Panc1 (cell line): ENCODE measurements around the gene PGF. TPM values are rescaled to one million over a fixed set of nuclear protein-coding genes. Genes with fewer than 3 reads are reported as not detected.

ENCODE experiments used
- ATAC-seq: fragments of 200-7000 bp; cut with Tn5 transposase; 2 replicates; pipeline ENCODE4 v1.9.1; 2020; ENCODE audit warnings: mild to moderate bottlenecking, moderate library complexity
- BruUV-seq: library from RNA; stranded (reverse); fragments of 400-500 nt; replicated peaks from 2 replicates; lab custom pipeline; 2021; lab: Mats Ljungman, UMichigan
- CTCF ChIA-PET: fragments of 300-600 bp; sonication (Branson Sonifier 250); formaldehyde crosslinking; loops from one replicate; lab custom pipeline; 2022; ENCODE audit warnings: antibody characterized with exemption; lab: Charles Lee
- POLR2A ChIA-PET: fragments of 300-600 bp; sonication (Branson Sonifier 250); formaldehyde crosslinking; loops from one replicate; lab custom pipeline; 2022; ENCODE audit warnings: antibody characterized with exemption; lab: Charles Lee
- DNase-seq: peaks from one replicate; pipeline ENCODE4 v3.0.0-alpha.2; 2010; ENCODE audit warnings: low read depth, low spot score
- H3K27ac ChIP-seq: 2 replicates; pipeline ENCODE4 v1.5.1; 2011; ENCODE audit warnings: mild to moderate bottlenecking, low read length, inconsistent platforms
- H3K27me3 ChIP-seq: fragments of 200-500 bp; sonication (Bioruptor generic); 2 replicates; pipeline ENCODE4 v1.6.0; 2014; ENCODE audit warnings: low read length, inconsistent platforms; ENCODE audit not compliant: control insufficient read depth, insufficient read depth
- H3K36me3 ChIP-seq: fragments of 200-500 bp; sonication (Bioruptor generic); 2 replicates; pipeline ENCODE4 v1.5.1; 2014; ENCODE audit warnings: inconsistent platforms, mild to moderate bottlenecking, low read length, moderate library complexity; ENCODE audit not compliant: control insufficient read depth, insufficient read depth
- H3K4me1 ChIP-seq: 2 replicates; pipeline ENCODE4 v1.5.1; 2011; ENCODE audit warnings: inconsistent platforms, mild to moderate bottlenecking, low read length, moderate library complexity; ENCODE audit not compliant: control insufficient read depth, insufficient read depth
- H3K4me3 ChIP-seq, 2 experiments: 2 replicates each; pipeline ENCODE4 v1.5.1; 2011 to 2012; ENCODE audit warnings: low read depth in 2 of 2, low read length in 2 of 2, mild to moderate bottlenecking in 2 of 2, inconsistent platforms in 1 of 2, moderate library complexity in 1 of 2
- H3K9me3 ChIP-seq: fragments of 200-500 bp; sonication (Bioruptor generic); 2 replicates; pipeline ENCODE4 v1.5.1; 2014; ENCODE audit warnings: low read depth, mild to moderate bottlenecking, inconsistent platforms, low read length, moderate library complexity; ENCODE audit not compliant: control insufficient read depth, insufficient read depth
- CTCF ChIP-seq: fragments of 450-650 bp; IDR thresholded peaks from 2 replicates; pipeline ENCODE4 v1.5.1; 2017; ENCODE audit warnings: mild to moderate bottlenecking
- POLR2AphosphoS5 ChIP-seq: IDR thresholded peaks from 2 replicates; pipeline ENCODE4 v1.6.1; 2012; ENCODE audit warnings: mild to moderate bottlenecking, low read depth, low read length, moderate library complexity
- REST ChIP-seq, 2 experiments: IDR thresholded peaks; 2 replicates each; pipeline ENCODE4 v1.6.1; 2011 to 2012; ENCODE audit warnings: low read depth in 2 of 2, control low read depth in 1 of 2, low read length in 1 of 2, mild to moderate bottlenecking in 1 of 2, moderate library complexity in 1 of 2; ENCODE audit not compliant: insufficient read depth in 1 of 2
- SIN3A ChIP-seq: IDR thresholded peaks from 2 replicates; pipeline ENCODE4 v1.6.1; 2012; ENCODE audit warnings: low read depth, mild to moderate bottlenecking, low read length, moderate library complexity, borderline replicate concordance; ENCODE audit not compliant: insufficient read depth
- TCF7L2 ChIP-seq: IDR thresholded peaks from 2 replicates; pipeline ENCODE4 v1.6.1; 2011; ENCODE audit warnings: mild to moderate bottlenecking, low read depth, low read length, inconsistent platforms
- in situ Hi-C: cut with HindIII; loops from 2 replicates; pipeline ENCODE4 v1.10.0; 2016; ENCODE audit warnings: low sequenced_read_pairs, low pct_unique_long_range_greater_than_20kb
- intact Hi-C: fragments of 100-400 bp; cut with micrococcal nuclease; formaldehyde crosslinking; loops from one replicate; pipeline ENCODE4 v1.10.0; 2022; ENCODE audit not compliant: unreplicated experiment
- total RNA-seq: library from RNA; stranded (reverse); gene quantifications from one replicate; pipeline ENCODE4 v1.2.1, GENCODE V29; 2021; ENCODE audit not compliant: unreplicated experiment

PGF gene
- total RNA-seq, 1 experiment from 2014 or later: 7.3 TPM

GRCh38 chr14:74988131-74988530, 32.7 kb upstream of the PGF start:
- no TSS peak for BruUV-seq
- POLR2A ChIA-PET: no interaction called here
- Histone ChIP-seq H3K27ac (no peak overlapping the region), H3K27me3 (no peaks in the 10 kb centered on the region), H3K36me3 (no peaks in the 10 kb centered on the region), H3K9me3 (no peaks in the 10 kb centered on the region), H3K4me1 (no peaks in the 10 kb centered on the region), H3K4me3 (no peak overlapping the region)
- in situ Hi-C loops: no loop called here
- intact Hi-C loops: no loop called here
- CTCF ChIA-PET: no interaction called here
- DNase-seq: no peak
- TF ChIP-seq CTCF (no peak), SIN3A (no peak), POLR2AphosphoS5 (no peak), REST (IDR thresholded peaks at IDR 0.05; ENCODE audit: insufficient read depth in 1 of 2, low read depth in 2 of 2, low read length in 1 of 2) (no peak), TCF7L2 (no peak)
- peak; percentile 71; the same call in 1 of the 2 replicates for ATAC-seq

- DNase-seq (no peak), ATAC-seq (no peak)
- Histone ChIP-seq H3K36me3 (no peaks in the 10 kb centered on the region), H3K27me3 (no peaks in the 10 kb centered on the region), H3K27ac (no peak overlapping the region), H3K4me1 (peaks cover 3% of the 10 kb centered on the region; the same call in 1 of the 2 replicates), H3K9me3 (no peaks in the 10 kb centered on the region), H3K4me3 (no peak overlapping the region)
- ChIA-PET CTCF (no interaction called here), POLR2A (no interaction called here)
- BruUV-seq: no TSS peak
- in situ Hi-C loops: no loop called here
- TF ChIP-seq CTCF (no peak), TCF7L2 (no peak), REST (IDR thresholded peaks at IDR 0.05; ENCODE audit: insufficient read depth in 1 of 2, low read depth in 2 of 2, low read length in 1 of 2) (no peak), SIN3A (no peak), POLR2AphosphoS5 (no peak)
- intact Hi-C loops: no loop called here
Observed at GRCh38 chr14:74985806-74986205, 30.4 kb upstream of the PGF start.
